ENCODE measurements around the gene SLC15A3. TPM values are rescaled to one million over a fixed set of nuclear protein-coding genes. Genes with fewer than 3 reads are reported as not detected.

SLC15A3 gene
- total RNA-seq, 2 experiments from 2014 or later: 10.5 to 11.9 TPM

DNA sequence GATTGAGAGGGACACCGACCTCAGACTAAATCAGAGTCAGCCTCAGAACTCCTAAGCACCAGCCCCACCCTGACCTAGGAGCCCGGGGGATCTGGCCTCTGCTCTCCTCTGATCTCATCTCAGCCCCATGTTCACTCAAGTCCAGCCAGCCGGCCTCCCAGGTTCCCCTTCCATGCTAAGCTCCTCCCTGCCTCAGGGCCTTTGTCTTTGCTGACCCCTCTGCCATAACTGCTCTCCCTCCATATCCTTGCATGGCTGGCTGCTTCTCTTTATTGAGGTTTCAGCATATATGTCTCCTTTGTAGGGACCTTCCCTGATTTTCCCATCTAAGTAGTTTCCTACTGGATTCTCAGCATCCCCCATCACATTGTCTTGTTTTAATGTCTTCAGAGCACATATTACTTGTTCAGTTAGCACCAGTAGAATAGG is 780 bp upstream of the SLC15A3 start:
- Histone ChIP-seq H3K4me1 (ENCODE audit: insufficient read depth, low read length) (peaks cover 29% of the 10 kb centered on the region), H3K9me3 (ENCODE audit: control insufficient read depth in 1 of 2, insufficient read depth in 1 of 2, low read length in 2 of 2) (no peaks in the 10 kb centered on the region), H3K27ac (ENCODE audit: low read depth in 1 of 2, low read length in 2 of 2) (peak overlapping the region in 1 of 2 donors; percentile 73), H3K27me3 (ENCODE audit: control insufficient read depth in 1 of 2, insufficient read depth in 2 of 2, low read length in 2 of 2) (peaks cover 0 to 13% of the 10 kb centered on the region in 2 experiments), H3K4me3 (ENCODE audit: low read length) (peak overlapping the region; percentile 51), H3K36me3 (ENCODE audit: insufficient read depth, low read length) (no peaks in the 10 kb centered on the region)
- Mint-ChIP-seq H3K4me1 (ENCODE audit: low read depth) (peaks cover 35% of the 10 kb centered on the region), H3K27me3 (peaks cover 8% of the 10 kb centered on the region), H3K27ac (peak overlapping the region; percentile 79), H3K36me3 (ENCODE audit: low read depth) (no peaks in the 10 kb centered on the region), H3K9me3 (no peaks in the 10 kb centered on the region), H3K4me3 (peak overlapping the region; percentile 89)
- DNase-seq: no peak
- ChIA-PET POLR2A (interaction anchor here (1.0 kb wide), 1 partner anchor 40 kb away, joined by 3 read pairs; no protein-coding TSS in a partner anchor), CTCF (interaction anchor here (1.0 to 1.6 kb wide), 3 partner anchors 17 to 54 kb away, joined by 3 to 4 read pairs (median 3); no protein-coding TSS in a partner anchor)
- no peak for ATAC-seq (ENCODE audit: poor library complexity)
- TF ChIP-seq, protein P1, sequence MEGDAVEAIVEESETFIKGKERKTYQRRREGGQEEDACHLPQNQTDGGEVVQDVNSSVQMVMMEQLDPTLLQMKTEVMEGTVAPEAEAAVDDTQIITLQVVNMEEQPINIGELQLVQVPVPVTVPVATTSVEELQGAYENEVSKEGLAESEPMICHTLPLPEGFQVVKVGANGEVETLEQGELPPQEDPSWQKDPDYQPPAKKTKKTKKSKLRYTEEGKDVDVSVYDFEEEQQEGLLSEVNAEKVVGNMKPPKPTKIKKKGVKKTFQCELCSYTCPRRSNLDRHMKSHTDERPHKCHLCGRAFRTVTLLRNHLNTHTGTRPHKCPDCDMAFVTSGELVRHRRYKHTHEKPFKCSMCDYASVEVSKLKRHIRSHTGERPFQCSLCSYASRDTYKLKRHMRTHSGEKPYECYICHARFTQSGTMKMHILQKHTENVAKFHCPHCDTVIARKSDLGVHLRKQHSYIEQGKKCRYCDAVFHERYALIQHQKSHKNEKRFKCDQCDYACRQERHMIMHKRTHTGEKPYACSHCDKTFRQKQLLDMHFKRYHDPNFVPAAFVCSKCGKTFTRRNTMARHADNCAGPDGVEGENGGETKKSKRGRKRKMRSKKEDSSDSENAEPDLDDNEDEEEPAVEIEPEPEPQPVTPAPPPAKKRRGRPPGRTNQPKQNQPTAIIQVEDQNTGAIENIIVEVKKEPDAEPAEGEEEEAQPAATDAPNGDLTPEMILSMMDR (IDR thresholded peaks at IDR 0.05): no peak
- intact Hi-C loops (cut with DNase I, micrococcal nuclease): loop anchor here in 1 of 2 experiments (5.0 kb wide), 1 partner anchor 35 kb away; no protein-coding TSS in a partner anchor

DNA sequence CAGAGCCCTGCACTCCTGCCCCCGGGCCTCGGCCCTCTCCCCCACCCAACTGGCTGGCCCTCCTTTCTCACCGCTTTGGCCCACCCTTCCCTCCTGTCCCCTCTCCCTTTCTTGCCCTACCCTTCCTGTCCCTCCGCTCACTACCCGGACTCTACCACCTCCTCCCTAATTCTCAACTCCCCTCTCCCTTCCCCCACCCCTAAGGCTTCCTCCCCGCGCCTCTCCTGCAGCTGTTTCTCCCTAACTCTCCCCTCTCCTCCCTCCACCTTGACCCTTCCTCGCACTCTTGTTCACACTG is 421 bp downstream of the SLC15A3 start:
- H3K4me3 ChIP-seq (ENCODE audit: low read length): peak overlapping the region; percentile 51
- TF ChIP-seq, protein P1 (IDR thresholded peaks at IDR 0.05): no peak

DNA sequence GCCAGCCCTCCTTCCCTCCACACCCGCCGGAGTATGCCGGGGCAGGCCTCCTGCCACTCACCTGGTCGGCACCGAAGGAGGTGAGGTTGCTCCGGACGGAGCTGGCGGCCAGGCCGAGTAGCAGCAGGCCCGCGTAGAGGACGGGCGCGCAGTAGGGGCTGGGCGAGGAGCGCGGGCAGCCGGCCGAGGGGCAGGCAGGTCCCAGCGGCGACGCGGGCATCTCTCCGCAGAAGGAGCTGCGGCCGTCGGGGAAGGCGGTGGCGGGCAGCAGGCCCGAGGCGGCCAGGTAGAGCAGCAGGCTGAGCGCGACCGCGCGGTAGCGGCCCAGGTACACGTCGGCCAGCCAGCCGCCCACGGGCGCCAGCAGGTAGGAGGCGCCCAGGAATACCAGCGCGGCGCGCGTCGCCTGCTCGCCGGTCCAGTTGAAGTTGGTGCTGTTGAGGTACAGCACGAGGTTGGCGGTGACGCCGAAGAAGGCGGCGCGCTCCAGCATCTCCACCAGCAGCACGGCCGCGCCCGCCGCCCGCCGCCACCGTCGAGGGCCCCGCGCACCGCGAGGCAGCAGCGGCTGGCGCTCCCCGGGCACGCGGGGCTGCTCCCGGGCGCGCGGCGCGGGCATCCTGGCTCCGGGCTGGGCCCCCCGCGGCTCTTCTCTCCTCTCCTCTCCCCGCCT is 907 bp downstream of the SLC15A3 start:
- Mint-ChIP-seq H3K4me3 (no peak overlapping the region), H3K36me3 (ENCODE audit: low read depth) (no peaks in the 10 kb centered on the region), H3K4me1 (ENCODE audit: low read depth) (peaks cover 35% of the 10 kb centered on the region), H3K9me3 (no peaks in the 10 kb centered on the region), H3K27ac (no peak overlapping the region), H3K27me3 (peaks cover 8% of the 10 kb centered on the region)
- TF ChIP-seq, protein P1 (IDR thresholded peaks at IDR 0.05): no peak
- Histone ChIP-seq H3K9me3 (ENCODE audit: control insufficient read depth in 1 of 2, insufficient read depth in 1 of 2, low read length in 2 of 2) (no peaks in the 10 kb centered on the region), H3K27me3 (ENCODE audit: control insufficient read depth in 1 of 2, insufficient read depth in 2 of 2, low read length in 2 of 2) (peaks cover 0 to 13% of the 10 kb centered on the region in 2 experiments), H3K4me3 (ENCODE audit: low read length) (peak overlapping the region; percentile 51), H3K36me3 (ENCODE audit: insufficient read depth, low read length) (no peaks in the 10 kb centered on the region), H3K4me1 (ENCODE audit: insufficient read depth, low read length) (peaks cover 29% of the 10 kb centered on the region), H3K27ac (ENCODE audit: low read depth in 1 of 2, low read length in 2 of 2) (no peak overlapping the region)
- ChIA-PET POLR2A (interaction anchor here (0.6 kb wide), 1 partner anchor 21 kb away, joined by 4 read pairs; the partner anchor contains the start of gene CD6), CTCF (no interaction called here)
- peak; percentile 33 for ATAC-seq (ENCODE audit: poor library complexity)
- intact Hi-C loops (cut with DNase I, micrococcal nuclease): loop anchor here in 1 of 2 experiments (5.0 kb wide), 1 partner anchor 34 kb away; no protein-coding TSS in a partner anchor
- DNase-seq: peak in 7 of 14 experiments; percentile 22 to 67 (median 52)

More for the DNA sequence above, 421 bp downstream of the SLC15A3 start:
- H3K9me3 Mint-ChIP-seq: no peaks in the 10 kb centered on the region
- no peaks in the 10 kb centered on the region for H3K36me3 Mint-ChIP-seq (ENCODE audit: low read depth)
- H3K4me1 ChIP-seq (ENCODE audit: insufficient read depth, low read length): peaks cover 29% of the 10 kb centered on the region
- peaks cover 0 to 13% of the 10 kb centered on the region in 2 experiments for H3K27me3 ChIP-seq (ENCODE audit: control insufficient read depth in 1 of 2, insufficient read depth in 2 of 2, low read length in 2 of 2)
- H3K27me3 Mint-ChIP-seq: peaks cover 8% of the 10 kb centered on the region
- no peak overlapping the region for H3K27ac ChIP-seq (ENCODE audit: low read depth in 1 of 2, low read length in 2 of 2)
- H3K4me1 Mint-ChIP-seq (ENCODE audit: low read depth): peaks cover 35% of the 10 kb centered on the region
- peak; percentile 3 for ATAC-seq (ENCODE audit: poor library complexity)
- POLR2A ChIA-PET: interaction anchor here (0.6 kb wide), 1 partner anchor 20 kb away, joined by 4 read pairs; the partner anchor contains the start of gene CD6
- H3K9me3 ChIP-seq (ENCODE audit: control insufficient read depth in 1 of 2, insufficient read depth in 1 of 2, low read length in 2 of 2): no peaks in the 10 kb centered on the region
- peak overlapping the region; percentile 89 for H3K4me3 Mint-ChIP-seq
- intact Hi-C loops (cut with DNase I, micrococcal nuclease): loop anchor here in 1 of 2 experiments (5.0 kb wide), 1 partner anchor 34 kb away; no protein-coding TSS in a partner anchor
- CTCF ChIA-PET: interaction anchor here (1.2 kb wide), 1 partner anchor 36 kb away, joined by 3 read pairs; no protein-coding TSS in a partner anchor
- DNase-seq: peak in 1 of 14 experiments; percentile 24
- H3K36me3 ChIP-seq (ENCODE audit: insufficient read depth, low read length): no peaks in the 10 kb centered on the region
- H3K27ac Mint-ChIP-seq: peak overlapping the region; percentile 79

Data from CD4-positive, alpha-beta T cell (primary cell).